Choroid plexus epithelial cell (primary cell): Measurements from ENCODE around the gene KDM5C.

ENCODE experiments used
- DNase-seq: peaks from one replicate; pipeline ENCODE4 v3.0.0-alpha.2; 2010; ENCODE audit warnings: low read depth
- H3K4me3 ChIP-seq: 2 replicates; pipeline ENCODE4 v1.5.1; 2011; ENCODE audit warnings: low read depth, mild to moderate bottlenecking, control low read depth, low read length, moderate library complexity
- TF ChIP-seq, protein P1 (sequence below): conservative IDR thresholded peaks from 2 replicates; pipeline ENCODE4 v1.5.1; 2011; ENCODE audit warnings: low read depth, mild to moderate bottlenecking, control low read depth, inconsistent platforms, low read length, moderate library complexity

The KDM5C gene

DNA sequence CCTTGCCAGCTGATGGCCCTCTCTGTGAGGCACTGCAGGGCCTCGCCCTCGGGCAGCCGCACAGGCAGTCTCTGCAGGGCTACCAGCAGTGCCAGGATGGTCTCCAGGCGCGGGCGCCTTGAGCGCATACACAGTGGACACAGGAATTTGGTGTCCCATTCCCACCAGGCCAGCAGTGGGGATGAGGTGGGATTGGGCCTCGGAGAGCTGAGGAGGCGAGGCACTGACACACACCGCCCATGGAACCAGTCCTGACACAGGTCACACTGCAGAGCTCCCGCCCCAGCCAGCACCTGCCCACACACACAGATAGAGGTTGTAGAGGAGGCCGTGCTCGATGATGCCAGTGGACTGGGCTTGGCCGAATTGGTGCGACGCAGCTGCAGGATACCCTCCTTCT lies 30.7 kb downstream of the KDM5C start:
- no peak overlapping the region for H3K4me3 ChIP-seq
- no peak for DNase-seq
- TF ChIP-seq, protein P1, sequence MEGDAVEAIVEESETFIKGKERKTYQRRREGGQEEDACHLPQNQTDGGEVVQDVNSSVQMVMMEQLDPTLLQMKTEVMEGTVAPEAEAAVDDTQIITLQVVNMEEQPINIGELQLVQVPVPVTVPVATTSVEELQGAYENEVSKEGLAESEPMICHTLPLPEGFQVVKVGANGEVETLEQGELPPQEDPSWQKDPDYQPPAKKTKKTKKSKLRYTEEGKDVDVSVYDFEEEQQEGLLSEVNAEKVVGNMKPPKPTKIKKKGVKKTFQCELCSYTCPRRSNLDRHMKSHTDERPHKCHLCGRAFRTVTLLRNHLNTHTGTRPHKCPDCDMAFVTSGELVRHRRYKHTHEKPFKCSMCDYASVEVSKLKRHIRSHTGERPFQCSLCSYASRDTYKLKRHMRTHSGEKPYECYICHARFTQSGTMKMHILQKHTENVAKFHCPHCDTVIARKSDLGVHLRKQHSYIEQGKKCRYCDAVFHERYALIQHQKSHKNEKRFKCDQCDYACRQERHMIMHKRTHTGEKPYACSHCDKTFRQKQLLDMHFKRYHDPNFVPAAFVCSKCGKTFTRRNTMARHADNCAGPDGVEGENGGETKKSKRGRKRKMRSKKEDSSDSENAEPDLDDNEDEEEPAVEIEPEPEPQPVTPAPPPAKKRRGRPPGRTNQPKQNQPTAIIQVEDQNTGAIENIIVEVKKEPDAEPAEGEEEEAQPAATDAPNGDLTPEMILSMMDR = no peak

DNA sequence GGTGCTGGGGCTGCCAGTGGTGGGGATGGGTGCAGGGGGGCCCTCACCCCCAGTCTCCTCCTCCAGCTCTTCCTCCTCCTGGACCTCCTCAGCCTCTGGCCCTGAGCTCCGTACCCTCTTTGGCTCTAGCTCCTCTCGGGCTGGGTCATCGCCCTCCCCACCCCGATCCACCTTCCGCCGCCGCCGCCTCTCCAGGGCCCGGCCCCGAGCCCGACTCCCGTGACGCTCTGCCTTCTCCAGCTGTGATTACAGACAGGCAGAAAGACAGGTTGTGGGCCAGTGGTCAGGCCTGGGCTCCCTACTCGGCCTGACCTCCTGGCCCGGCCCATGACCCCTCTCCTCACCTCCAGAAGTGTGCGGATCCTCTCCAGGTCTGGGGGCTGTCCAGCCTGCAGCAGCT lies 31.9 kb downstream of the KDM5C start:
- TF ChIP-seq, protein P1 = no peak
- H3K4me3 ChIP-seq = no peak overlapping the region
- DNase-seq = no peak

DNA sequence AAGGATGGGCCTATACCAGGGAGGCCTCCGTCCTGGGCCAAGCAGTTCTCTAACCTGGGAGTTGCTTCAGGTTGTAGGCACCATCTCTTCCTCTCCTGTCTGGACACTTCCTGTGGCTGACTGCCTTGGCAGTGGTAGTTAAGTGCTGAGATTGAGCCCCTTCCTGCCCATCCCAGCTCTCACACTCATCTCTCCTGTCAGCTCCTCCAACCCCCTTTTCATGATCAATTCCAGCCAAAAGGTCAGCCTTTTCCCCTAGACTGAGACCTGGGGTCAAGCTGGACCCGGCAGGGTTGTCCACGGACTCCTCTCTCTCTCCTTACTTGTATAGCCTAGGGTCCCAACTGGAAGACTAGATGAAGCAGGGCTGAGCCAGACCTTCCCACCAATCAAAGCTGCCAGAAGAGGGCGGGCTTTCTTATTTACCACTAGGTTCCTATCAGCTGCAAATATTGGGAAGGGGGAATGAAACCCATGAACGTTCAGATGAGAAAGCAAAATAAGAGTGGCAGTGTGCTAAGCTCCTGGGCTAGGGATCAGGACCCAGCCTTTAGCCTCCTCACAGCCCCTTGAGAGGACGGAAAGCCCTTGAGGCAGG lies 34.5 kb downstream of the KDM5C start:
- TF ChIP-seq, protein P1 = peak; percentile 32
- H3K4me3 ChIP-seq = no peak overlapping the region
- peak; percentile 11 for DNase-seq

DNA sequence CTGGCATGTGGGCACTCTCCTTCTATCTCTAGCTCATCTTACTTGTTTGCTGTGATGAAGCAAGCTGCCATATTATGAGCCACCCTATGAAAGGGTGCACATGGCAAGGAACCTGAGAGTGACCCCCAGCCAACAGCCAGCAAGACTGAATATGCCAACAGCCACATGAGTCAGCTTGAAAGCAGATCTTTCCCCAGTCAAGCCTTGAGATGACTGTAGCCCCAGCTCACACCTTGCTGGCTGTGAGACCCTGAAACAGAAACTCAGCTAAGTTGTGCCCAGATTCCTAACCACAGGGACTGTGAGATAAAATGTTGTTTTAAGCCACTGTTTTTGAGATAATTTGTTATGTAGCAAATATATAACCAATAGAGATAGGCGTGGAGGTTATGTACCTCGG lies 36.2 kb downstream of the KDM5C start:
- DNase-seq = peak; percentile 23
- H3K4me3 ChIP-seq = no peak overlapping the region
- TF ChIP-seq, protein P1 = no peak

DNA sequence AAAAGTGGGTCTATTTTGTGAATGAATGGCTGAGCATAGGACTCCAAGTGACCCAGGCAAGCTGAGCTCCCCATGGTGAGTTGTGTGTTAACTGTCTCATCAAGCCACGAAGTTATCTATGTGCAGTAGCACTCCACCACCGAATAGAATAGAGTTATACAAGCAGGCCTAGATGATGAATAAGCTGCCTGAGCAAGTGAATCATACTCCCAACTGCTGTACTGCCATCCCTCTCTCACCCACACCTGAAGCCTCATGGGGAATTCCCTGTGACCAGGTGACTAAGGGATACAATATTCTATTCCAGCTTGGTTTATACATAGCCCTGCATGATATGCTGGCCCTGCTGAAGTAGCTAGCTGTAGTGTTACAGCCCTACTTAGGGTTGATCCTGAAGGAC lies 38.7 kb downstream of the KDM5C start:
- H3K4me3 ChIP-seq = no peak overlapping the region
- TF ChIP-seq, protein P1 = no peak
- DNase-seq = peak; percentile 23

DNA sequence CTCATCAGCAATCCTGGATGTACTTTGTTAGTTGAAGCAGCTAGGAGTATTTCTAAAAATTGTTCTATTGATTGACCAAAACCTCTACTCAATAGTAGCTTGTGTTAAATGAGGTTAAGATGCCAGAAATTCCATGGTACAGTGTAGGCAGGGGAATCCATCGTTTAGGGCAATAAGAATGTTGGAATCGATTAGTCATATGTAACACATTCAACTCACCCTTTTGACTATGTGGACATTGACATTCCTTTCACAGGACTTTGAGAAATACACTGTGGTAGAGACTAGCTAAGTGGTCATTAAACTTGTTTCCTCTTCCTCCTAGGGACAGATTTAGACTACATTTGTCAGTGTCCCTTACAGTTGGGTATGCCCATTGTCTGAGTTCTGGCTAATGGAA lies 40.2 kb downstream of the KDM5C start:
- peak; percentile 61 for DNase-seq
- TF ChIP-seq, protein P1 = no peak
- H3K4me3 ChIP-seq = no peak overlapping the region

- TF ChIP-seq, protein P1 = no peak
- no peak for DNase-seq
- H3K4me3 ChIP-seq = no peak overlapping the region
Observed at GRCh38 chrX:53171356-53171755, 53.7 kb downstream of the KDM5C start.
